ENCODE measurements around the gene METRN. TPM values are rescaled to one million over a fixed set of nuclear protein-coding genes. Genes with fewer than 3 reads are reported as not detected.

The METRN gene
- polyA plus RNA-seq, 1 of the 3 experiments (the other 2 are of a cell fraction), result 59.7 TPM

DNA sequence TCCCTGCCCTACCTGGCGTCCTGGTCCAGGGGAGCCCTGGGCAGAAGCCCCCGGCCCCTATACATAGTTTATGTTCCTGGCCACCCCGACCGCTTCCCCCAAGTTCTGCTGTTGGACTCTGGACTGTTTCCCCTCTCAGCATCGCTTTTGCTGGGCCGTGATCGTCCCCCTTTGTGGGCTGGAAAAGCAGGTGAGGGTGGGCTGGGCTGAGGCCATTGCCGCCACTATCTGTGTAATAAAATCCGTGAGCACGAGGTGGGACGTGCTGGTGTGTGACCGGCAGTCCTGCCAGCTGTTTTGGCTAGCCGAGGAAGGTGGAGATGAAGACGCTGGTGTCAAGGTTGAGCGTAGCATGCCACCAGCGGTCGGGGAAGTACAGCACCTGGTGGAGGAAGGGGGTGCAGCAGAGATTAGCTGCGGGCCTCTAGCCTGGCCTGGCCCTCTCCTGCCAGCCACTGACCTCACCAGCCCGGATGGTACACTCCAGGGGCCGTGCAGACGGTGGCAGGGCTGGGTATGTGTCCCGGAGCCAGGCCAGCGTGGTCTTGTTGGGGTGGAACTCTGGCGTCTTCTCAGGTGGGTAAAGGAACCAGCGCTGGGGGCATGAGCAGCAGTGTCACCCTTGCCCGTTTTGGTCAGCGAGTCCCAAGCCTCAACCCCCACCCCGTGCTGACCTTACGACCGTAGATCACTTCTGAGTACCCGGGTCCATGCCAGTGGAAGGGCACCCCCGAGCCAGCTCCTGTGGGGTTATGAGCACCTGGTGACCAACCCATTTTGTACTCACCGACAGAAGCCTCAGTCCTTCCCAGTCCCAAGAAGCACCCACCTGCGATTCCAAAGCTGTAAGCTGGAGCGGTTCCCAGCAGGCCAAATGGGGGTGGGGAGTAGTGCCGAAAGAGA, 32.2 kb upstream of the METRN start:
- H3K36me3 ChIP-seq (replicated peaks in 1 of 2; ENCODE audit: control insufficient read depth in 1 of 2, insufficient read depth in 2 of 2, low read length in 1 of 2), result peaks cover 13 to 39% of the 10 kb centered on the region in 2 experiments
- H3K9me2 ChIP-seq, result no peaks in the 10 kb centered on the region
- peaks cover 8 to 56% of the 10 kb centered on the region in 2 experiments; a peak in 2 of 4 replicates for H3K4me1 ChIP-seq (ENCODE audit: control insufficient read depth in 1 of 2, insufficient read depth in 2 of 2, low read depth in 1 of 2, low read length in 1 of 2)
- ChIA-PET CTCF (interaction anchor here (0.6 to 2.5 kb wide), 5 partner anchors 7 to 58 kb away, joined by 3 to 12 read pairs (median 3); partner anchors contain the start of genes CIAO3, RHOT2 and WDR24), POLR2A (no interaction called here)
- peak overlapping the region; percentile 90 for H3K4me2 ChIP-seq
- peaks cover 10% of the 10 kb centered on the region for H3F3A ChIP-seq (replicated peaks; ENCODE audit: insufficient read depth)
- H2AFZ ChIP-seq (ENCODE audit: low read depth), result no peak overlapping the region
- WGBS (ENCODE audit: low lambda C conversion rate), result 88% methylated on average over 34 of the region's 36 CpGs
- H3K79me2 ChIP-seq (ENCODE audit: insufficient read depth), result peaks cover 37% of the 10 kb centered on the region
- TF ChIP-seq RFX5 (IDR thresholded peaks at IDR 0.05; ENCODE audit: low read length) (no peak), TEAD4 (IDR thresholded peaks at IDR 0.05; ENCODE audit: borderline replicate concordance, insufficient read depth) (no peak), RAD21 (IDR thresholded peaks at IDR 0.05; ENCODE audit: low read length) (no peak), FOXJ3 (CRISPR knock-in tag; IDR thresholded peaks at IDR 0.05) (no peak), ELF1 (IDR thresholded peaks at IDR 0.05) (no peak), TAF1 (IDR thresholded peaks at IDR 0.05; ENCODE audit: borderline replicate concordance, low read depth, low read length) (no peak), RCOR1 (IDR thresholded peaks at IDR 0.05; ENCODE audit: low read length) (no peak), POLR2AphosphoS5 (IDR thresholded peaks at IDR 0.05; ENCODE audit: low read depth, low read length) (no peak), EP300 (IDR thresholded peaks at IDR 0.05; ENCODE audit: borderline replicate concordance in 1 of 2, low read depth in 1 of 2, low read length in 1 of 2) (no peak), MEF2A (IDR thresholded peaks at IDR 0.05; ENCODE audit: borderline replicate concordance, low read depth) (no peak)
- TF ChIP-seq, protein P1, sequence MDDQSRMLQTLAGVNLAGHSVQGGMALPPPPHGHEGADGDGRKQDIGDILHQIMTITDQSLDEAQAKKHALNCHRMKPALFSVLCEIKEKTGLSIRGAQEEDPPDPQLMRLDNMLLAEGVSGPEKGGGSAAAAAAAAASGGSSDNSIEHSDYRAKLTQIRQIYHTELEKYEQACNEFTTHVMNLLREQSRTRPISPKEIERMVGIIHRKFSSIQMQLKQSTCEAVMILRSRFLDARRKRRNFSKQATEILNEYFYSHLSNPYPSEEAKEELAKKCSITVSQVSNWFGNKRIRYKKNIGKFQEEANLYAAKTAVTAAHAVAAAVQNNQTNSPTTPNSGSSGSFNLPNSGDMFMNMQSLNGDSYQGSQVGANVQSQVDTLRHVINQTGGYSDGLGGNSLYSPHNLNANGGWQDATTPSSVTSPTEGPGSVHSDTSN (IDR thresholded peaks at IDR 0.05), result no peak
- TF ChIP-seq, protein P2, sequence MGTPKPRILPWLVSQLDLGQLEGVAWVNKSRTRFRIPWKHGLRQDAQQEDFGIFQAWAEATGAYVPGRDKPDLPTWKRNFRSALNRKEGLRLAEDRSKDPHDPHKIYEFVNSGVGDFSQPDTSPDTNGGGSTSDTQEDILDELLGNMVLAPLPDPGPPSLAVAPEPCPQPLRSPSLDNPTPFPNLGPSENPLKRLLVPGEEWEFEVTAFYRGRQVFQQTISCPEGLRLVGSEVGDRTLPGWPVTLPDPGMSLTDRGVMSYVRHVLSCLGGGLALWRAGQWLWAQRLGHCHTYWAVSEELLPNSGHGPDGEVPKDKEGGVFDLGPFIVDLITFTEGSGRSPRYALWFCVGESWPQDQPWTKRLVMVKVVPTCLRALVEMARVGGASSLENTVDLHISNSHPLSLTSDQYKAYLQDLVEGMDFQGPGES (IDR thresholded peaks at IDR 0.05; ENCODE audit: low read depth, low read length), result no peak
- TF ChIP-seq, protein P3, sequence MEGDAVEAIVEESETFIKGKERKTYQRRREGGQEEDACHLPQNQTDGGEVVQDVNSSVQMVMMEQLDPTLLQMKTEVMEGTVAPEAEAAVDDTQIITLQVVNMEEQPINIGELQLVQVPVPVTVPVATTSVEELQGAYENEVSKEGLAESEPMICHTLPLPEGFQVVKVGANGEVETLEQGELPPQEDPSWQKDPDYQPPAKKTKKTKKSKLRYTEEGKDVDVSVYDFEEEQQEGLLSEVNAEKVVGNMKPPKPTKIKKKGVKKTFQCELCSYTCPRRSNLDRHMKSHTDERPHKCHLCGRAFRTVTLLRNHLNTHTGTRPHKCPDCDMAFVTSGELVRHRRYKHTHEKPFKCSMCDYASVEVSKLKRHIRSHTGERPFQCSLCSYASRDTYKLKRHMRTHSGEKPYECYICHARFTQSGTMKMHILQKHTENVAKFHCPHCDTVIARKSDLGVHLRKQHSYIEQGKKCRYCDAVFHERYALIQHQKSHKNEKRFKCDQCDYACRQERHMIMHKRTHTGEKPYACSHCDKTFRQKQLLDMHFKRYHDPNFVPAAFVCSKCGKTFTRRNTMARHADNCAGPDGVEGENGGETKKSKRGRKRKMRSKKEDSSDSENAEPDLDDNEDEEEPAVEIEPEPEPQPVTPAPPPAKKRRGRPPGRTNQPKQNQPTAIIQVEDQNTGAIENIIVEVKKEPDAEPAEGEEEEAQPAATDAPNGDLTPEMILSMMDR (IDR thresholded peaks at IDR 0.05), result no peak
- TF ChIP-seq, protein P4, sequence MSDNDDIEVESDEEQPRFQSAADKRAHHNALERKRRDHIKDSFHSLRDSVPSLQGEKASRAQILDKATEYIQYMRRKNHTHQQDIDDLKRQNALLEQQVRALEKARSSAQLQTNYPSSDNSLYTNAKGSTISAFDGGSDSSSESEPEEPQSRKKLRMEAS (IDR thresholded peaks at IDR 0.05; ENCODE audit: low read depth), result no peak
- TF ChIP-seq, protein P5, sequence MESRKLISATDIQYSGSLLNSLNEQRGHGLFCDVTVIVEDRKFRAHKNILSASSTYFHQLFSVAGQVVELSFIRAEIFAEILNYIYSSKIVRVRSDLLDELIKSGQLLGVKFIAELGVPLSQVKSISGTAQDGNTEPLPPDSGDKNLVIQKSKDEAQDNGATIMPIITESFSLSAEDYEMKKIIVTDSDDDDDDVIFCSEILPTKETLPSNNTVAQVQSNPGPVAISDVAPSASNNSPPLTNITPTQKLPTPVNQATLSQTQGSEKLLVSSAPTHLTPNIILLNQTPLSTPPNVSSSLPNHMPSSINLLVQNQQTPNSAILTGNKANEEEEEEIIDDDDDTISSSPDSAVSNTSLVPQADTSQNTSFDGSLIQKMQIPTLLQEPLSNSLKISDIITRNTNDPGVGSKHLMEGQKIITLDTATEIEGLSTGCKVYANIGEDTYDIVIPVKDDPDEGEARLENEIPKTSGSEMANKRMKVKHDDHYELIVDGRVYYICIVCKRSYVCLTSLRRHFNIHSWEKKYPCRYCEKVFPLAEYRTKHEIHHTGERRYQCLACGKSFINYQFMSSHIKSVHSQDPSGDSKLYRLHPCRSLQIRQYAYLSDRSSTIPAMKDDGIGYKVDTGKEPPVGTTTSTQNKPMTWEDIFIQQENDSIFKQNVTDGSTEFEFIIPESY (IDR thresholded peaks at IDR 0.05; ENCODE audit: borderline replicate concordance, low read depth), result no peak
- H3K9me3 ChIP-seq, result no peaks in the 10 kb centered on the region
- H3K4me3 ChIP-seq (ENCODE audit: low read depth in 2 of 2, low read length in 1 of 2), result peak overlapping the region; percentile 60 to 68; a peak in 3 of 4 replicates
- H3K27me3 ChIP-seq (ENCODE audit: insufficient read depth), result no peaks in the 10 kb centered on the region
- peak overlapping the region in 1 of 2 experiments; percentile 39; a peak in 3 of 4 replicates for H3K27ac ChIP-seq (ENCODE audit: low read depth in 2 of 2, low read length in 1 of 2)
- no peak overlapping the region for H3K9ac ChIP-seq
- no peak for DNase-seq
- H4K20me1 ChIP-seq (ENCODE audit: insufficient read depth), result peaks cover 23% of the 10 kb centered on the region
